Activated CD4-positive, alpha-beta T cell treated with anti-CD3 and anti-CD28 coated beads for 36 hours (primary cell): ENCODE results near the gene LCOR. TPM values are rescaled to one million over a fixed set of nuclear protein-coding genes. Genes with fewer than 3 reads are reported as not detected.
"Not testable (repeated sequence)": the region's sequence is repeated elsewhere in the genome, so short reads cannot be mapped to it uniquely, and the experiment has no call there.

Experiments
- ATAC-seq: fragments of 200-7000 bp; cut with Tn5 transposase; one replicate; pipeline ENCODE4 v1.10.0; 2021; ENCODE audit warnings: mild to moderate bottlenecking, moderate library complexity
- CTCF ChIA-PET: fragments of 350-600 bp; sonication (Branson Sonifier 250); formaldehyde crosslinking; loops from one replicate; lab custom pipeline; 2021; ENCODE audit warnings: antibody characterized with exemption; lab: Charles Lee
- POLR2A ChIA-PET: fragments of 350-600 bp; sonication (Branson Sonifier 250); formaldehyde crosslinking; loops from one replicate; lab custom pipeline; 2021; ENCODE audit warnings: antibody characterized with exemption, inconsistent platforms; lab: Charles Lee
- DNase-seq: peaks from one replicate; pipeline ENCODE4 v3.0.0-alpha.2; 2020
- H3K27ac Mint-ChIP-seq: one replicate; pipeline ENCODE4 v1.8.0; 2021; ENCODE audit warnings: mixed read lengths
- H3K27me3 Mint-ChIP-seq: one replicate; pipeline ENCODE4 v1.8.0; 2021; ENCODE audit warnings: mixed read lengths
- H3K36me3 Mint-ChIP-seq: one replicate; pipeline ENCODE4 v1.8.0; 2021; ENCODE audit warnings: low read depth, mixed read lengths
- H3K4me1 Mint-ChIP-seq: one replicate; pipeline ENCODE4 v1.8.0; 2021; ENCODE audit warnings: mixed read lengths
- H3K4me3 Mint-ChIP-seq: one replicate; pipeline ENCODE4 v1.8.0; 2021; ENCODE audit warnings: mild to moderate bottlenecking, moderate library complexity, mixed read lengths
- H3K9me3 Mint-ChIP-seq: one replicate; pipeline ENCODE4 v1.8.0; 2021; ENCODE audit warnings: low read depth, mixed read lengths
- intact Hi-C, 2 experiments: fragments of 100-400 bp; cut with DNase I in 1 of 2; cut with micrococcal nuclease in 1 of 2; formaldehyde crosslinking; loops; one replicate each; pipeline versions ENCODE4 v1.14.2 to v1.15.1; 2022 to 2024; cut with DNase I, micrococcal nuclease
- total RNA-seq, 2 experiments: library from RNA; stranded (reverse); gene quantifications; one replicate each; pipeline ENCODE4 v1.2.3, GENCODE V29; 2021

The LCOR gene
- total RNA-seq, 2 experiments from 2014 or later = 22.0 to 23.4 TPM

DNA sequence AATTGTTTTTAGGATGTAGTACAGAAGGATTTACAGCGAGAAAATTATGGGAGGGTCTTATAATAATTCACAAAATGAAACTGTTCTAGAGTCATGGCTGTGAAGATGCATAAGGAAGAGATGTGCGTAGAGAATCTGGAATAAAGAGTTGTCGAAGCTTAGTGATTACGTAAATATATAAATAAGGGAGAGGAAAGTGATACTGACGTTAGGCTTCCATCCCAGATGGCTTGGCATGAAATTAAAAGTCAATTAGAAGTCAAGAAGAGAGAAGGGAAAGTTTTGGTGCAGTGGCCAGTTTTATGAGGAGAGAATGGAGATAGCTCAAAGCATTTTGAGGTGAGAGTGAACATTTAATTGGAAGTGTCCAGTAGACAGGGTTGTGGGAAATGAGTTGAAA is 85.5 kb downstream of the LCOR start:
- Mint-ChIP-seq H3K9me3 (no peaks in the 10 kb centered on the region), H3K4me1 (peaks cover 30% of the 10 kb centered on the region), H3K27ac (no peak overlapping the region), H3K27me3 (no peaks in the 10 kb centered on the region), H3K36me3 (peaks cover 32% of the 10 kb centered on the region), H3K4me3 (no peak overlapping the region)
- ChIA-PET POLR2A (no interaction called here), CTCF (interaction anchor here (0.7 to 4.7 kb wide), 3 partner anchors 7 to 132 kb away, joined by 3 to 17 read pairs (median 3); no protein-coding TSS in a partner anchor)
- intact Hi-C loops = no loop called here
- DNase-seq (no peak), ATAC-seq (no peak)

DNA sequence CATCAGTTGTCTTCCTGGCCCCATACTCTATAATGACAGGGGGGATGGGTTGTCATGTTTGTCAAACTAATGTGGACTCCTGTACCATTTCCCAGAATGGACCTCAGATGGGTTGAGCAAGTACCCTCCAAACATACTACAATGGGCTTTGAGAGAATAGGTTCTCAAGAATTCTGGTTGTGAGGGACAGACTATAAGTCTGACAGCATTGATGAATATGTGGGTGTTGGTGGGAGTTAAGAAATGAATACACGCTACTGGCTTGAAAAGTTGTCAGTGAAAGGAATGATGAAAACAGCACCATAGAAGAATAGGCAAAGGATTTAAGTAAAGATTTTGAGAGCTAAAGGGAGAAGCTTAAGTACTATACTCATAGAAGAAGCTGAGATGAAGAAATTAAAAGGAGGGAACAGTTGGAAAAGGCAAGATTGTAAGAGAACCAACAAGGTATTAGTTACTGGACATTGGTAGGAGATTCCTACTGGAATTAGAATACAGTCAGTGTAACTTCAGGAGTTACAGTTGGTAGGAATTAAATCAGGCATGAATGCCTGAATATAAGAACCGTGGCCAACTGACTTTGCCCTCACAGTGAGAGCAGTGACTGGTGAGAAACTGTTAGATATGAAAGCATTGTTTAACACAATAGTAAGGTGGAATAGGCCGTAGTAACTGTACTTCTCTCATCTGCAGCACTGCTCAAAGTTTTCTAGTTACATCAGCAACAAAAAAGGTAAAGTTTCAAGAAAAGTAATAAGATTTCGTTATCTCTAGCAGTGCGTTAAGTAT is 86.3 kb downstream of the LCOR start:
- Mint-ChIP-seq H3K27ac (peak overlapping the region; percentile 32), H3K4me3 (no peak overlapping the region), H3K36me3 (peaks cover 27% of the 10 kb centered on the region), H3K4me1 (peaks cover 34% of the 10 kb centered on the region), H3K27me3 (no peaks in the 10 kb centered on the region), H3K9me3 (no peaks in the 10 kb centered on the region)
- intact Hi-C loops = no loop called here
- ChIA-PET CTCF (interaction anchor here (4.7 kb wide), 1 partner anchor 8 kb away, joined by 17 read pairs; no protein-coding TSS in a partner anchor), POLR2A (no interaction called here)
- no peak for DNase-seq
- ATAC-seq = peak; percentile 44

DNA sequence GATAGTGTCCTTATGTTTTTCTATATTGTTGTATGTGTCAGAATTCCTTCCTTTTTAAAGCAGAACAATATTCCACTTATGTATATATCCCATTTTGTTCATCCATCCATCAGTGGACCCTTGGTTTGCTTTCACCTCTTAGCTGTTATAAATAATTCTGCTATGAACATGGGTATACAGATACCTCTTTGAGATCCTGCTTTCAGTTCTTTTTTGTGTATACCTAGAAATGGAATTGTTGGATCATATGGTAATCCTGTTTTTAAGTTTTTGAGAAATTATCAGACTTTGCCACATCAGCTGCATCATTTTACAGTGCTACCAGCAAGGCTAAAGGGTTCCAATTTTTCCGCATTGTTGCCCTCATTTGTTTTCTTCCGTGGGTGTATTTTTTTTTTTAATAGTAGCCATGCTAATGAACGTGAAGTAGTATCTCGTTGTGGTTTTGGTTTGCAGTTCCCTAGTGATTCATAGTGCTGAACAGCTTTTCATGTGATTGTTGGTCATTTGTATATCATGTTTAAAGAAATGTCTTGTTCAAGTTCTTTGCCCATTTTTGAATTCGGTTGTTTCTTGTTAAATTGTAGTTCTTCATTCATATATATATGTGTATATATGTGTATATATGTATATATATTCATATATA is 87.8 kb downstream of the LCOR start:
- CTCF ChIA-PET = interaction anchor here (1.1 to 4.7 kb wide), 2 partner anchors 9 to 291 kb away, joined by 3 to 17 read pairs; no protein-coding TSS in a partner anchor

DNA sequence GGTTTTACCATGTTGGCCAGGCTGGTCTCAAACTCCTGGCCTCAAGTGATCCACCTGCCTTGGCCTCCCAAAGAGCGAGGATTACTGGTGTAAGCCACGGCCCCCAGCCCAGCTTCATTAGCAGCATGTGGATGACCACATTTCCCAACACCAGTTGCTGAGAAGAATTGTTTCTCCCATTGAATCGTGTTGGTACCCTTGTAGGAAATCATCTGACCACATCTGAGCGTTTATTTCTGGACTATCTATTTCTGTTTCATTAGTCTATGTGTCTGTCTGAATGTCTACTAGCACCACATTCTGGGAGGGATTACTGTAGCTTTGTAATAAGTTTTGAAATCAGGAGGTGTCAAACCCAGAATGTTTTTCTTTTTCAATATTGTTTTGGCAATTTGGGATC is 89.6 kb downstream of the LCOR start:
- ATAC-seq (no peak), DNase-seq (no peak)
- H3K27me3 Mint-ChIP-seq = no peaks in the 10 kb centered on the region
- H3K9me3 Mint-ChIP-seq = no peaks in the 10 kb centered on the region
- CTCF ChIA-PET = interaction anchor here (1.0 to 4.7 kb wide), 3 partner anchors 11 to 115 kb away, joined by 4 to 17 read pairs (median 7); no protein-coding TSS in a partner anchor
- H3K36me3 Mint-ChIP-seq = peaks cover 24% of the 10 kb centered on the region
- peaks cover 35% of the 10 kb centered on the region for H3K4me1 Mint-ChIP-seq
- H3K27ac Mint-ChIP-seq = no peak overlapping the region
- H3K4me3 Mint-ChIP-seq = no peak overlapping the region
- intact Hi-C loops = no loop called here
- POLR2A ChIA-PET = no interaction called here

More for the DNA sequence above, 87.8 kb downstream of the LCOR start:
- intact Hi-C loops = no loop called here
- POLR2A ChIA-PET = no interaction called here
- H3K4me1 Mint-ChIP-seq = peaks cover 35% of the 10 kb centered on the region
- no peaks in the 10 kb centered on the region for H3K9me3 Mint-ChIP-seq
- no peaks in the 10 kb centered on the region for H3K27me3 Mint-ChIP-seq
- peaks cover 23% of the 10 kb centered on the region for H3K36me3 Mint-ChIP-seq
- no peak overlapping the region for H3K27ac Mint-ChIP-seq
- DNase-seq (no peak), ATAC-seq (no peak)
- no peak overlapping the region for H3K4me3 Mint-ChIP-seq

DNA sequence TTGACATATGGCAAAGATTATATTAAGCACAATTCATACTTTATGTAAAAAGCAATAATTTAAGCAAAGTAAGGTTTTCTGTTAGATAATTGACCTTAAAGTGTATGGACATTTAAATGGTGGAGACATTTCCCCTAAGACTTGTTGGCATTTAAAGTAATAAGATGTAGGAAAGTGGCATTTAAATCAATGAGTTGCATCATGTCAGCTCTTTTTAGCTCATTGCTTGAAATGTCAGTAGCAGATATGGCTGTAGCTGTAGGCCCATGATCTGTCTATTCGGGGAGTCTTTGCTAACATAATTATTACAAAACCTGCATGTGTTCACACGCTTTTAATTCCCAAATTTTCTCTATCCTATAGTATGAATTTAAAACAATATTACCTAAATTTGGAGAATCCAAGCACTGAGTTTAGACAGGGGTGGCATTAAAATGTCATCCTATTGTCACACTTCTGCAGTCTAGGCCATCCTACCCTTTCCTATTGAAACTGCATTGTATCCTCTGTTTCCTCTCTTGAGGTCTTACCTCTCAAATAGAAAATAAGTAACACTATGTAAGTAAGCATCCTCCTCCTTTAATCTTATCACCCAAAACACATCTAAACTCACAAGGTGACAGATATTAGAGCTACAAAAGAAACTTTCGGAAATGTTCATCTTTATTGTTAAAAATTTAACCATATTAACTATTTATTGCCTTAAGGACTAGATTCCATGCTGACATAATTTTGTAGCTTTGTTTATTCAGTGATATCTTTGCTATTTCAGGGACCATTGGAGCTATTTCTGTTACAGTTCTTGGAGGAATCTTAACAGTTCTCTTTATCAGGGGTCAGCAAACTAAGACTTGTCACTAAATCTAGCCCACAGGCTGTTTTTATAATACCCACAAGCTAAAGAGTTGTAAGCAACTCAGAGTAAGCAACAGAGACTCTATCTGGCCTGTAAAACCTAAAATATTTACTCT is 91.2 kb downstream of the LCOR start:
- H3K27ac Mint-ChIP-seq = no peak overlapping the region
- no peak for ATAC-seq
- no peaks in the 10 kb centered on the region for H3K27me3 Mint-ChIP-seq
- intact Hi-C loops = no loop called here
- H3K36me3 Mint-ChIP-seq = peaks cover 30% of the 10 kb centered on the region
- POLR2A ChIA-PET = interaction anchor here (0.5 to 0.7 kb wide), 2 partner anchors 7 to 373 kb away, joined by 3 to 11 read pairs; no protein-coding TSS in a partner anchor
- CTCF ChIA-PET = interaction anchor here (0.5 to 1.5 kb wide), 2 partner anchors 12 to 18 kb away, joined by 3 to 4 read pairs; no protein-coding TSS in a partner anchor
- no peak for DNase-seq
- H3K9me3 Mint-ChIP-seq = peaks cover 2% of the 10 kb centered on the region
- peaks cover 23% of the 10 kb centered on the region for H3K4me1 Mint-ChIP-seq
- no peak overlapping the region for H3K4me3 Mint-ChIP-seq

DNA sequence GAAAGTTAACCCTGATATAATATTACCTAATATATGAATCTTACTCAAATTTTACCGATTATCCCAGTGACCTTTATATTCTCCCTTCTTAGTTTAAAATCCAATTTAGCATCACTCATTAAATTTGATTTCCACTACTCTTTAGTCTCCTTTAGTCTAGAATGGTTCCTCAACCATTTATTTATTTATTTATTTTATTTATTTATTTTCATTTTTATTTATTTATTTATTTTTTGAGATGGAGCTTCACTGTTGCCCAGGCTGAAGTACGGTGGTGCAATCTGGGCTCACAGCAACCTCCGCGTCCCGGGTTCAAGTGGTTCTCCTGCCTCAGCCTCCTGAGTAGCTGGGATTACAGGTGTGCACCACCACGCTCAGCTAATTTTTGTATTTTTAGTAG is 92.8 kb downstream of the LCOR start:
- H3K4me3 Mint-ChIP-seq = no peak overlapping the region
- DNase-seq = no peak
- ChIA-PET POLR2A (no interaction called here), CTCF (no interaction called here)
- H3K9me3 Mint-ChIP-seq = peaks cover 2% of the 10 kb centered on the region
- peaks cover 32% of the 10 kb centered on the region for H3K36me3 Mint-ChIP-seq
- peaks cover 20% of the 10 kb centered on the region for H3K4me1 Mint-ChIP-seq
- no peak overlapping the region for H3K27ac Mint-ChIP-seq
- no peaks in the 10 kb centered on the region for H3K27me3 Mint-ChIP-seq
- no peak for ATAC-seq
- intact Hi-C loops = no loop called here

DNA sequence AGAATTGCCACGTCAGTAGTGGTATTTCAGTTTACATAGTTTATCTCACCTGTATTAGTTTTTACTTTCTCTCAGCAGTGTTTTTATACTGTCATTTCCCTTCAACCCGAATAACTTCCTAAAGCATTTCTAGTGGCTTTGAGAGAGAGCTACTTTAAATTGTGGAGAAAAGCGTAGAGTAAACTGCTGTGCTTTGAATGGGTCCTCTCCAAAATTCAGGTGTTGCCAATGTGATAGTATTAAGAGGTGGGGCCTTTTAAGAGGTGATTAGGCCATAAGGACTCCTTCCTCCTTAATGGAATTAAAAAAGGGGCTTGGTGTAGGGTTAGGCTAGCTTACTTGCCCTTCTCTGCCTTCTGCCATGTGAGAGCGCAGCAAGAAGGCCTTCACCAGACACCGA is 98.4 kb downstream of the LCOR start:
- POLR2A ChIA-PET = no interaction called here
- Mint-ChIP-seq H3K9me3 (peaks cover 2% of the 10 kb centered on the region), H3K27ac (no peak overlapping the region), H3K36me3 (peaks cover 23% of the 10 kb centered on the region), H3K4me1 (peaks cover 10% of the 10 kb centered on the region), H3K27me3 (no peaks in the 10 kb centered on the region), H3K4me3 (no peak overlapping the region)
- DNase-seq (no peak), ATAC-seq (no peak)
- CTCF ChIA-PET = interaction anchor here (0.6 kb wide), 1 partner anchor 286 kb away, joined by 3 read pairs; no protein-coding TSS in a partner anchor
- intact Hi-C loops = no loop called here

DNA sequence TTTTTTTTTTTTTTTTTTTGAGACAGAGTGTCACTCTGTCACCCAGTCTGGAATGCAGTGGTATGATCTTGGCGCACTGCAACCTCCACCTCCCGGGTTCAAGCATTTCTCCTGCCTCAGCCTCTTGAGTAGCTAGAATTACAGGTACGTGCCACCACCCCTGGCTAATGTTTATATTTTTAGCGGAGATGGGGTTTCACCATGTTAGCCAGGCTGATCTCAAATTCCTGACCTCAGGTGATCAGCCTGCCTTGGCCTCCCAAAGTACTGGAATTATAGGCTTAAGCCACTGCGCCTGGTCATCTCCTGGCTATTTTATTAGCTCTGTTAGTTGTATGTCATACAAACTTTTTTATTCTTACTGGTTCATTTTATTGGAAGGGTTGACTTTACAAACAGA is 103.0 kb downstream of the LCOR start:
- H3K27ac Mint-ChIP-seq = no peak overlapping the region
- ChIA-PET CTCF (interaction anchor here (2.2 kb wide), 1 partner anchor 23 kb away, joined by 5 read pairs; no protein-coding TSS in a partner anchor), POLR2A (no interaction called here)
- intact Hi-C loops = no loop called here
- H3K4me3 Mint-ChIP-seq = no peak overlapping the region
- no peaks in the 10 kb centered on the region for H3K9me3 Mint-ChIP-seq
- ATAC-seq (no peak), DNase-seq (no peak)
- H3K27me3 Mint-ChIP-seq = no peaks in the 10 kb centered on the region
- H3K36me3 Mint-ChIP-seq = peaks cover 8% of the 10 kb centered on the region
- no peaks in the 10 kb centered on the region for H3K4me1 Mint-ChIP-seq

DNA sequence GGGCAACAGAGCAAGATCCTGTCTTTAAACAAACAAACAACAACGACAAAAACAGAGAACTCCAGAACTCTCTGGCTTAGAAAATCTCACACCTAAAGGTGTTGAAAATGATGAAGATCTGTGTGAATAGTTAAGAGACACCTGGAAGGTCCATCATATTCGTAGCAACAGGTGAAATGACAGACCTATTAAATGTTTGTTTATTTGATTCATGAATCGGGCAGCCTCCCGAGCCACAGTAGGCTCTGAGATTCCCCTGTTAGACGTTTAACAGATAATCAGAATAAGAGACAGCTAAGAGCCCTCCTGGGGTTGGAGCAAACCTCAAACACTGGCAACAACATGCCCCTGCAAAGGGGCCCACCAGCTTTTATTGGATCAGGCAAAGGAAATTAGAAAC is 103.7 kb downstream of the LCOR start:
- intact Hi-C loops = no loop called here

DNA sequence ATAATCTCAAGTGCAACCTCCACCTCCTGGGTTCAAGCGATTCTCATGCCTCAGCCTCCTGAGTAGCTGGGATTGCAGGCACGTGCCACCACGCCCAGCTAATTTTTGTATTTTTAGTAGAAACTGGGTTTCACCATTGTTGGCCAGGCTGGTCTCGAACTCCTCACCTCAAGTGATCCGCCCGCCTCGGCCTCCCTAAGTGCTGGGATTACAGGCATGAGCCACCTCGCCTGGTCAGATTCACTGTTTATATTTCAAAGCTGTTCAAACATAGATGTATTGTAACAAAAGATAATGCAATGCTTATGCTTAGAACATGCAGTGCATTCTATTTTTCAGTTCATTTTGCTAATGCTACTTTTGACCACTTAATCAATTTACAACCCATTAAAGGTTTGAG is 111.1 kb downstream of the LCOR start:
- H3K27me3 Mint-ChIP-seq, H3K4me3 Mint-ChIP-seq, intact Hi-C loops, H3K36me3 Mint-ChIP-seq, H3K9me3 Mint-ChIP-seq, DNase-seq, ATAC-seq, H3K27ac Mint-ChIP-seq, POLR2A ChIA-PET: not testable (repeated sequence)
- H3K4me1 Mint-ChIP-seq = peaks cover 12% of the 10 kb centered on the region
- CTCF ChIA-PET = interaction anchor here (1.2 to 1.6 kb wide), 3 partner anchors 9 to 31 kb away, joined by 5 to 9 read pairs (median 5); no protein-coding TSS in a partner anchor

More for the DNA sequence above, 103.7 kb downstream of the LCOR start:
- DNase-seq (no peak), ATAC-seq (no peak)
- ChIA-PET CTCF (interaction anchor here (1.0 kb wide), 1 partner anchor 10 kb away, joined by 3 read pairs; no protein-coding TSS in a partner anchor), POLR2A (no interaction called here)
- Mint-ChIP-seq H3K4me3 (no peak overlapping the region), H3K36me3 (peaks cover 8% of the 10 kb centered on the region), H3K27ac (no peak overlapping the region), H3K27me3 (no peaks in the 10 kb centered on the region), H3K9me3 (no peaks in the 10 kb centered on the region), H3K4me1 (no peaks in the 10 kb centered on the region)
